Panc1 (cell line): Measurements from ENCODE around the gene NIF3L1. TPM values are rescaled to one million over a fixed set of nuclear protein-coding genes. Genes with fewer than 3 reads are reported as not detected.

Source experiments
- ATAC-seq: fragments of 200-7000 bp; cut with Tn5 transposase; 2 replicates; pipeline ENCODE4 v1.9.1; 2020; ENCODE audit warnings: mild to moderate bottlenecking, moderate library complexity
- BruUV-seq: library from RNA; stranded (reverse); fragments of 400-500 nt; replicated peaks from 2 replicates; lab custom pipeline; 2021; lab: Mats Ljungman, UMichigan
- CTCF ChIA-PET: fragments of 300-600 bp; sonication (Branson Sonifier 250); formaldehyde crosslinking; loops from one replicate; lab custom pipeline; 2022; ENCODE audit warnings: antibody characterized with exemption; lab: Charles Lee
- POLR2A ChIA-PET: fragments of 300-600 bp; sonication (Branson Sonifier 250); formaldehyde crosslinking; loops from one replicate; lab custom pipeline; 2022; ENCODE audit warnings: antibody characterized with exemption; lab: Charles Lee
- DNase-seq: peaks from one replicate; pipeline ENCODE4 v3.0.0-alpha.2; 2010; ENCODE audit warnings: low read depth, low spot score
- H3K27ac ChIP-seq: 2 replicates; pipeline ENCODE4 v1.5.1; 2011; ENCODE audit warnings: mild to moderate bottlenecking, low read length, inconsistent platforms
- H3K27me3 ChIP-seq: fragments of 200-500 bp; sonication (Bioruptor generic); 2 replicates; pipeline ENCODE4 v1.6.0; 2014; ENCODE audit warnings: low read length, inconsistent platforms; ENCODE audit not compliant: control insufficient read depth, insufficient read depth
- H3K36me3 ChIP-seq: fragments of 200-500 bp; sonication (Bioruptor generic); 2 replicates; pipeline ENCODE4 v1.5.1; 2014; ENCODE audit warnings: inconsistent platforms, mild to moderate bottlenecking, low read length, moderate library complexity; ENCODE audit not compliant: control insufficient read depth, insufficient read depth
- H3K4me1 ChIP-seq: 2 replicates; pipeline ENCODE4 v1.5.1; 2011; ENCODE audit warnings: inconsistent platforms, mild to moderate bottlenecking, low read length, moderate library complexity; ENCODE audit not compliant: control insufficient read depth, insufficient read depth
- H3K4me3 ChIP-seq, 2 experiments: 2 replicates each; pipeline ENCODE4 v1.5.1; 2011 to 2012; ENCODE audit warnings: low read depth in 2 of 2, low read length in 2 of 2, mild to moderate bottlenecking in 2 of 2, inconsistent platforms in 1 of 2, moderate library complexity in 1 of 2
- H3K9me3 ChIP-seq: fragments of 200-500 bp; sonication (Bioruptor generic); 2 replicates; pipeline ENCODE4 v1.5.1; 2014; ENCODE audit warnings: low read depth, mild to moderate bottlenecking, inconsistent platforms, low read length, moderate library complexity; ENCODE audit not compliant: control insufficient read depth, insufficient read depth
- CTCF ChIP-seq: fragments of 450-650 bp; IDR thresholded peaks from 2 replicates; pipeline ENCODE4 v1.5.1; 2017; ENCODE audit warnings: mild to moderate bottlenecking
- POLR2AphosphoS5 ChIP-seq: IDR thresholded peaks from 2 replicates; pipeline ENCODE4 v1.6.1; 2012; ENCODE audit warnings: mild to moderate bottlenecking, low read depth, low read length, moderate library complexity
- REST ChIP-seq, 2 experiments: IDR thresholded peaks; 2 replicates each; pipeline ENCODE4 v1.6.1; 2011 to 2012; ENCODE audit warnings: low read depth in 2 of 2, control low read depth in 1 of 2, low read length in 1 of 2, mild to moderate bottlenecking in 1 of 2, moderate library complexity in 1 of 2; ENCODE audit not compliant: insufficient read depth in 1 of 2
- SIN3A ChIP-seq: IDR thresholded peaks from 2 replicates; pipeline ENCODE4 v1.6.1; 2012; ENCODE audit warnings: low read depth, mild to moderate bottlenecking, low read length, moderate library complexity, borderline replicate concordance; ENCODE audit not compliant: insufficient read depth
- TCF7L2 ChIP-seq: IDR thresholded peaks from 2 replicates; pipeline ENCODE4 v1.6.1; 2011; ENCODE audit warnings: mild to moderate bottlenecking, low read depth, low read length, inconsistent platforms
- in situ Hi-C: cut with HindIII; loops from 2 replicates; pipeline ENCODE4 v1.10.0; 2016; ENCODE audit warnings: low sequenced_read_pairs, low pct_unique_long_range_greater_than_20kb
- intact Hi-C: fragments of 100-400 bp; cut with micrococcal nuclease; formaldehyde crosslinking; loops from one replicate; pipeline ENCODE4 v1.10.0; 2022; ENCODE audit not compliant: unreplicated experiment
- total RNA-seq: library from RNA; stranded (reverse); gene quantifications from one replicate; pipeline ENCODE4 v1.2.1, GENCODE V29; 2021; ENCODE audit not compliant: unreplicated experiment

NIF3L1 gene
- total RNA-seq, 1 experiment from 2014 or later: 37.4 TPM

- Histone ChIP-seq H3K36me3 (peaks cover 33% of the 10 kb centered on the region; the same call in 1 of the 2 replicates), H3K27me3 (no peaks in the 10 kb centered on the region), H3K9me3 (no peaks in the 10 kb centered on the region), H3K27ac (peak overlapping the region; percentile 57; the same call in 1 of the 2 replicates), H3K4me1 (peaks cover 10% of the 10 kb centered on the region), H3K4me3 (no peak overlapping the region)
- intact Hi-C loops: no loop called here
- ATAC-seq (peak; percentile 95), DNase-seq (peak; percentile 91)
- BruUV-seq: no TSS peak
- no peak for TF ChIP-seq CTCF
- TF ChIP-seq SIN3A: no peak
- no peak for TF ChIP-seq REST (IDR thresholded peaks at IDR 0.05; ENCODE audit: insufficient read depth in 1 of 2, low read depth in 2 of 2, low read length in 1 of 2)
- TF ChIP-seq TCF7L2: peak; percentile 70
- TF ChIP-seq POLR2AphosphoS5: 0 out of 2 replicates have a peak, but pooled peaks have one; percentile 33
- ChIA-PET POLR2A (interaction anchor here (0.5 to 0.6 kb wide), 3 partner anchors 37 to 124 kb away, joined by 3 to 7 read pairs (median 3); no protein-coding TSS in a partner anchor), CTCF (no interaction called here)
- in situ Hi-C loops: no loop called here
Measured at GRCh38 chr2:200944467-200945394, 55.6 kb downstream of the NIF3L1 start.

DNA sequence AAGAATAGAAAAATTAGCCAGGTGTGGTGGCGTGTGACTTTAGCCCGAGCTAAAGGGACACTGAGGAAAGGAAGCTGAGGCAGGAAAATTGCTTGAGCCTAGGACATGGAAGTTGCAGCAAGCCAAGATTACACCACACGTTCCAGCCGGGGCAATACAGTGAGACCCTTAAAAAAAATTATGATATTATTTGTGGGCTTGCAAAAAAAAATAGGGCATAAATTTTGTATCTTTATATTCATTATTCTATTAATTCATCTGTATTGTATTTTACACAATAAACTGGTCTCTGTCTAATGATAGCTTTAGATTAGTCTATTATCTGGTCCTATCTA, 56.2 kb downstream of the NIF3L1 start:
- no peak for TF ChIP-seq POLR2AphosphoS5
- TF ChIP-seq REST (IDR thresholded peaks at IDR 0.05; ENCODE audit: insufficient read depth in 1 of 2, low read depth in 2 of 2, low read length in 1 of 2): no peak
- no peak for TF ChIP-seq SIN3A
- TF ChIP-seq TCF7L2: no peak
- TF ChIP-seq CTCF: no peak
- Histone ChIP-seq H3K36me3 (peaks cover 33% of the 10 kb centered on the region; the same call in 1 of the 2 replicates), H3K4me1 (peaks cover 10% of the 10 kb centered on the region), H3K27me3 (no peaks in the 10 kb centered on the region), H3K27ac (peak overlapping the region; percentile 57; the same call in 1 of the 2 replicates), H3K9me3 (no peaks in the 10 kb centered on the region), H3K4me3 (no peak overlapping the region)
- intact Hi-C loops (no loop called here), in situ Hi-C loops (no loop called here)
- no peak for DNase-seq
- ChIA-PET POLR2A (interaction anchor here (0.7 kb wide), 1 partner anchor 67 kb away, joined by 3 read pairs; no protein-coding TSS in a partner anchor), CTCF (no interaction called here)
- no peak for ATAC-seq
- BruUV-seq: no TSS peak
